Stimulated activated CD4-positive, alpha-beta T cell treated with anti-CD3 and anti-CD28 coated beads, Interleukin-12 subunit alpha, Interleukin-12 subunit beta, amount 100 ng/mL, for 48 hours (primary cell): ENCODE measurements around the gene RPS19.
"Not testable (repeated sequence)": the region's sequence is repeated elsewhere in the genome, so short reads cannot be mapped to it uniquely, and the experiment has no call there.

Source experiments
- DNase-seq, 3 donors: peaks; one replicate each; pipeline ENCODE4 v3.0.0-alpha.2; 2020; ENCODE audit warnings: low read depth in 2 of 3, low spot score in 1 of 3

The RPS19 gene

GRCh38 chr19:41859213-41859617 is 840 bp upstream of the RPS19 start:
- DNase-seq: no peak

GRCh38 chr19:41860419-41861115 is 512 bp downstream of the RPS19 start:
- DNase-seq: no peak

GRCh38 chr19:41861116-41861768 is 1.2 kb downstream of the RPS19 start:
- no peak for DNase-seq

GRCh38 chr19:41861846-41862245 is 1.8 kb downstream of the RPS19 start:
- no peak for DNase-seq

- no peak for DNase-seq
Observed at GRCh38 chr19:41862445-41862986, 2.5 kb downstream of the RPS19 start.

- DNase-seq: no peak
Observed at GRCh38 chr19:41863209-41863931, 3.3 kb downstream of the RPS19 start.

GRCh38 chr19:41864374-41864773 is 4.3 kb downstream of the RPS19 start:
- no peak for DNase-seq

GRCh38 chr19:41866284-41866683 is 6.2 kb downstream of the RPS19 start:
- DNase-seq: no peak

- DNase-seq: no peak
Observed at GRCh38 chr19:41868120-41868988, 8.3 kb downstream of the RPS19 start.

- no peak for DNase-seq
Observed at GRCh38 chr19:41868989-41869300, 8.9 kb downstream of the RPS19 start.

- no peak for DNase-seq
Observed at GRCh38 chr19:41869374-41869955, 9.4 kb downstream of the RPS19 start.

- DNase-seq: no peak
Observed at GRCh38 chr19:41870401-41870873, 10.4 kb downstream of the RPS19 start.

GRCh38 chr19:41871573-41872383 is 11.7 kb downstream of the RPS19 start:
- peak; percentile 67 to 69 (median 68) for DNase-seq

- no peak for DNase-seq
Observed at GRCh38 chr19:41872384-41872774, 12.3 kb downstream of the RPS19 start.

GRCh38 chr19:41872775-41873647 is 13.0 kb downstream of the RPS19 start:
- DNase-seq: peak in 2 of 3 donors; percentile 64 to 65

- DNase-seq: not testable (repeated sequence)
Observed at GRCh38 chr19:41875973-41876372, 15.9 kb downstream of the RPS19 start.

- DNase-seq: no peak
Observed at GRCh38 chr19:41876847-41877832, 17.1 kb downstream of the RPS19 start, which contains the start of gene CD79A. CD79A (plus strand) TSS chr19:41877279; CDS start chr19:41877305, 26 bp downstream.
